A673 (cell line): ENCODE measurements around the gene UBE3C. TPM values are rescaled to one million over a fixed set of nuclear protein-coding genes. Genes with fewer than 3 reads are reported as not detected.

Experiments used
- BruUV-seq: library from RNA; stranded (reverse); fragments of 400-500 nt; replicated peaks from 2 replicates; lab custom pipeline; 2021; lab: Mats Ljungman, UMichigan
- CTCF ChIA-PET: fragments of 300-600 bp; sonication (Branson Sonifier 250); formaldehyde crosslinking; loops from one replicate; lab custom pipeline; 2022; ENCODE audit warnings: antibody characterized with exemption; lab: Charles Lee
- POLR2A ChIA-PET: fragments of 300-600 bp; sonication (Branson Sonifier 250); formaldehyde crosslinking; loops from one replicate; lab custom pipeline; 2022; ENCODE audit warnings: antibody characterized with exemption; ENCODE audit not compliant: low non-redundant PET; lab: Charles Lee
- DNase-seq: peaks from one replicate; pipeline ENCODE4 v3.0.0-alpha.2; 2015; ENCODE audit warnings: low spot score
- H3K27ac ChIP-seq: fragments of 200-600 bp; sonication (generic); 2 replicates; pipeline ENCODE4 v1.5.1; 2016; ENCODE audit warnings: mixed run types, low read depth, mild to moderate bottlenecking, mixed read lengths, antibody characterized with exemption, low read length; ENCODE audit not compliant: poor library complexity, severe bottlenecking
- H3K27me3 ChIP-seq: fragments of 200-600 bp; sonication (generic); replicated peaks from 2 replicates; pipeline ENCODE4 v1.6.1; 2017; ENCODE audit warnings: mixed run types, low read depth, mild to moderate bottlenecking, mixed read lengths, antibody characterized with exemption, low read length; ENCODE audit not compliant: insufficient read depth, poor library complexity
- H3K36me3 ChIP-seq: fragments of 200-600 bp; sonication (generic); 2 replicates; pipeline ENCODE4 v1.6.1; 2016; ENCODE audit warnings: mixed run types, mild to moderate bottlenecking, mixed read lengths, antibody characterized with exemption, low read length; ENCODE audit not compliant: insufficient read depth, poor library complexity, severe bottlenecking
- H3K4me1 ChIP-seq: fragments of 200-600 bp; sonication (generic); 2 replicates; pipeline ENCODE4 v1.6.1; 2017; ENCODE audit warnings: mixed run types, mild to moderate bottlenecking, mixed read lengths, antibody characterized with exemption, low read length; ENCODE audit not compliant: insufficient read depth, poor library complexity, severe bottlenecking
- H3K4me3 ChIP-seq: fragments of 200-600 bp; sonication (generic); 2 replicates; pipeline ENCODE4 v1.5.1; 2016; ENCODE audit warnings: low read depth, mixed run types, mild to moderate bottlenecking, mixed read lengths, low read length; ENCODE audit not compliant: poor library complexity, severe bottlenecking
- H3K9me3 ChIP-seq: fragments of 200-600 bp; sonication (generic); 2 replicates; pipeline ENCODE4 v1.6.1; 2016; ENCODE audit warnings: mixed run types, low read depth, mild to moderate bottlenecking, mixed read lengths, antibody characterized with exemption, low read length; ENCODE audit not compliant: poor library complexity, severe bottlenecking
- CTCF ChIP-seq: fragments of 300-800, 200-600 bp; sonication (generic); conservative IDR thresholded peaks from 2 replicates; pipeline ENCODE4 v1.5.1; 2017; ENCODE audit warnings: low read depth, mild to moderate bottlenecking, antibody characterized with exemption, low read length, moderate library complexity, mixed read lengths
- EZH2 ChIP-seq: fragments of 200-600 bp; sonication (generic); IDR thresholded peaks from 2 replicates; pipeline ENCODE4 v1.6.1; 2017; ENCODE audit warnings: borderline replicate concordance, low read depth, mild to moderate bottlenecking, mixed read lengths, antibody characterized with exemption, low read length; ENCODE audit not compliant: poor library complexity, severe bottlenecking
- intact Hi-C: fragments of 100-400 bp; cut with micrococcal nuclease; formaldehyde crosslinking; loops from one replicate; pipeline ENCODE4 v1.10.0; 2022; ENCODE audit not compliant: unreplicated experiment
- total RNA-seq: library from RNA; stranded (reverse); gene quantifications from 2 replicates; pipeline ENCODE4 v1.2.3, GENCODE V29; 2021

The UBE3C gene
- total RNA-seq, 1 experiment from 2014 or later, result 77.9 TPM

- H3K27me3 ChIP-seq, result no peaks in the 10 kb centered on the region
- intact Hi-C loops, result no loop called here
- H3K4me3 ChIP-seq, result no peak overlapping the region
- CTCF ChIA-PET, result no interaction called here
- peaks cover 36% of the 10 kb centered on the region for H3K36me3 ChIP-seq
- no peak for DNase-seq
- TF ChIP-seq EZH2, result no peak
- TF ChIP-seq CTCF, result no peak
- POLR2A ChIA-PET, result no interaction called here
- no peak overlapping the region for H3K27ac ChIP-seq
- H3K9me3 ChIP-seq, result peaks cover 5% of the 10 kb centered on the region
- no TSS peak for BruUV-seq
- H3K4me1 ChIP-seq, result no peaks in the 10 kb centered on the region
These were observed 27.3 kb downstream of the UBE3C start for GRCh38 chr7:157165987-157166386.

- TF ChIP-seq CTCF (no peak), EZH2 (no peak)
- no peaks in the 10 kb centered on the region for H3K27me3 ChIP-seq
- DNase-seq, result no peak
- no peak overlapping the region for H3K4me3 ChIP-seq
- CTCF ChIA-PET, result no interaction called here
- H3K9me3 ChIP-seq, result peaks cover 5% of the 10 kb centered on the region
- peaks cover 50% of the 10 kb centered on the region for H3K36me3 ChIP-seq
- no peak overlapping the region for H3K27ac ChIP-seq
- H3K4me1 ChIP-seq, result no peaks in the 10 kb centered on the region
- POLR2A ChIA-PET, result no interaction called here
- no TSS peak for BruUV-seq
- intact Hi-C loops, result no loop called here
These were observed 29.8 kb downstream of the UBE3C start for GRCh38 chr7:157168571-157168970.

- BruUV-seq, result no TSS peak
- TF ChIP-seq CTCF (no peak), EZH2 (no peak)
- CTCF ChIA-PET, result no interaction called here
- POLR2A ChIA-PET, result no interaction called here
- intact Hi-C loops, result no loop called here
- Histone ChIP-seq H3K4me1 (no peaks in the 10 kb centered on the region), H3K27ac (no peak overlapping the region), H3K27me3 (no peaks in the 10 kb centered on the region), H3K9me3 (no peaks in the 10 kb centered on the region), H3K4me3 (no peak overlapping the region), H3K36me3 (peaks cover 72% of the 10 kb centered on the region)
- DNase-seq, result no peak
These were observed 38.0 kb downstream of the UBE3C start for GRCh38 chr7:157176771-157177170.
